Activated CD4-positive, alpha-beta T cell treated with anti-CD3 and anti-CD28 coated beads, Interleukin-10, Interleukin-2, amounts not matched to agents 100 ng/mL and 50 ng/mL, durations not matched to agents 16 hours and 8 hours (primary cell): ENCODE data around the gene CRP.
"Not testable (repeated sequence)": the region's sequence is repeated elsewhere in the genome, so short reads cannot be mapped to it uniquely, and the experiment has no call there.

Experiments
- DNase-seq: peaks from one replicate; pipeline ENCODE4 v3.0.0-alpha.2; 2020

CRP gene, protein sequence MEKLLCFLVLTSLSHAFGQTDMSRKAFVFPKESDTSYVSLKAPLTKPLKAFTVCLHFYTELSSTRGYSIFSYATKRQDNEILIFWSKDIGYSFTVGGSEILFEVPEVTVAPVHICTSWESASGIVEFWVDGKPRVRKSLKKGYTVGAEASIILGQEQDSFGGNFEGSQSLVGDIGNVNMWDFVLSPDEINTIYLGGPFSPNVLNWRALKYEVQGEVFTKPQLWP

DNA sequence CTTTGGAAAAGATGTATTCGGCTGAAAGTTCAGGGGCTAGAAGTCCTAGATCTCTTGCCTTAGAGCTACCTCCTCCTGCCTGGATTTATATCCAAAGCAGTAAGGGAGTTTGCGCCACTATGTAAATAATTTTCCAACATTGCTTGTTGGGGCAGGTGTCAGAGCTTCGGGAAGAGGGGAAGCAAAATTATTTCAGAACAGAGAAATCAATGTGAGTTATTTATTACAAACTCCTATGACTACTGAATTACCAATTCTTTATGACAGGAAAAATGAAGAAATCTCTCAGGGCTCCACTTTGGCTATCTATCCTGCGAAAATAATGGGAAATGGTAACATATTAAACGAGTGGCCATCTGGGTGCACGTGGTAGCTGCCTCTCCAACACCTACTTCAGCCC is at the start of gene CRP:
Gene CRP, minus strand, starts transcription at position 61 of the 400 bp plus-strand sequence. CDS start 104 bp downstream, outside the sequence.
- DNase-seq, result no peak

- DNase-seq, result no peak
Measured at GRCh38 chr1:159763686-159764085, 49.3 kb upstream of the CRP start.

DNA sequence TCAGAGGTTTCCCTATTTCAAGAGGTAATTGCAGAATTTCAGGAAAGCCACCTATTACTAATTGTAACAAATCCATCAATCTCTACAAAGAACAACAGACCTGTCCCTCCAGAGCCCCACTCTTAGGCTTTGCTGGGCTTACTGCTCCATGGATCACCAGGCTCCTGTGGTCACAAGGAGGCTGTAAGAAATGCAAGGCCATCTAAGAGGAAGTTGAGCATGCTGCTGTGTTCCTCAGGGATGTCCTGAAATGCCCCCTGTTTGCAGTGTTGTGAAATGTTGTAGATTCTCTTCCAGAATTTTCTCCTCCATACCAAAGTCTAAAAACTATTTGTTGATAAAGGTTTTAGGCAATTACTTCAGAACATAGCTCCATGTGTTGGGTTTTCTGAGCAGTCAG is 42.0 kb upstream of the CRP start:
- DNase-seq, result no peak

- no peak for DNase-seq
Measured at GRCh38 chr1:159755451-159756007, 41.1 kb upstream of the CRP start.

DNA sequence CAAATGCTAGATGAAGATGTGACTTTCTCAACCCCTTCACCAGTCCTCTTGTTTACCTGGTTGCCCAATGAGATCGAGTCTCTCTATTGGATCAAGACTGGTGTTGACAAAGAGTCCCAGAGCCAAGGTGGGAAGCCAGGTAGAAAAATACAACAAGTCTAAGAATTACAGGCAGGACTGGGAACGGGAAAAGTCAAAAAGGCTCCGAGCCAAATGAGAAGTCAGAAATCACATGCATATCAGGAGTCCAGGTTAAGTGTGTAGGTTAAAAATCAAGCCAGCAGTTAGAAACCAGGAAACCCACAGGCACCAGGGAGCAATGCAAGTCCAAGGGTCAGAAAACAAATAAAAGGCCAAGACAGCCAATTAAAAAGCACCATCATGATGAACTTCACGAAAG is 39.0 kb upstream of the CRP start:
- DNase-seq, result no peak

DNA sequence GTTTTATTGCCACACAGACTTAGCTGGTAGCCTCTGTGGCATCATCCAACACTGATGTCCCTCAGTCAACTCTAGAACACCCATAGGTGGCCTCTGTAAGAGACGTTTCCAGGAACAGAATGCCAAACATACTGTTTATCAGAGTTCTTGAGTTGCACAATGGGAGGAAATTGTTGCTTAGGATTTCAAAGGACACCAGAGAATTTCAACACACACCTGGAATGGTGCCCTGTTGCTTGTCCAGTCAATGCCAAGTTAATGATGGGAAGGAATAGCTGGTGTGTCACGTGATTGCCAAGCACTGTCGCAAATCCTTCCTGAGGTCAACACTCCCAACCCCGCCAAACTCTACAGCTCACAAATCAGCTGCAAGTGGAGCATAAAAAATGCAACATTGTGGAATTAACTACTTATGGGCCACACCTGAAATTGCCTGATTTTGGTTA is 37.8 kb upstream of the CRP start:
- DNase-seq, result no peak

DNA sequence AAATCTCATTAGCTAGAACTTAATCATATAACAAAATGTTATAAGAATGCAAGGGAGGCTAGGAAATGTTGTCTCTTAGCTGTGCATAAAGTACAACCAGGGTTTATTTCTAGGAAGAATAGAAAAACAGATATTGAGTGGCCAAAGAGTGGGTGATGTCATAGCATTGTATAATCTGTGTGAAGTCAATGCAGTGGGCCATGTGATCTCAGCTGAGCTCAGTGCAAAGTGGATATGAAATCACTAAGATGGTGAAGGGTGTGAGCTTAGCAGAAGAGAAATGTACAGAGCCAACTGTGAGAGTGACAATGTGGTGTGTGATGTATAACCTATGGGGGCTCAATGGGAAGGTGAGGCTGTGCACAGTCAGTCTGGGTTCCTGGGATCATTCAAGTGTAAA is 36.6 kb upstream of the CRP start:
- no peak for DNase-seq

DNA sequence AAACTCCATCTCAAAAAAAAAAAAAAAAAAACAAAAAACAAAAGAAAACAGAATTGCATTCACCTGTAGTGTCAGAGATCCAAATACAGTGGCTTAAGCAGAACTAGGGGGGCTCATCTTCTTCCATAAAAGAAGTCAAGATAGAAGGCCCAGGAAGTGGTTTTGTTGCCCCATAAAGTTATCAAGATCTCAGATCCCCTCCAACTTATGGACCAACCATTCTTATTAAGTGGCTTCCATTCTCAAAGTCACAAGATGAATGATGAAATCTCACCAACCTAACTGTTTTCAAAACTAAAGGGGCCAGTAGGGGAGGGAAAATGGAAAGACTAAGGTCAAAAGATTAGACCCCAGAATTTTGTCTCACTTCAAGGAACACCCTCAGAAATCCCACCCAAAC is 36.2 kb upstream of the CRP start:
- no peak for DNase-seq

DNA sequence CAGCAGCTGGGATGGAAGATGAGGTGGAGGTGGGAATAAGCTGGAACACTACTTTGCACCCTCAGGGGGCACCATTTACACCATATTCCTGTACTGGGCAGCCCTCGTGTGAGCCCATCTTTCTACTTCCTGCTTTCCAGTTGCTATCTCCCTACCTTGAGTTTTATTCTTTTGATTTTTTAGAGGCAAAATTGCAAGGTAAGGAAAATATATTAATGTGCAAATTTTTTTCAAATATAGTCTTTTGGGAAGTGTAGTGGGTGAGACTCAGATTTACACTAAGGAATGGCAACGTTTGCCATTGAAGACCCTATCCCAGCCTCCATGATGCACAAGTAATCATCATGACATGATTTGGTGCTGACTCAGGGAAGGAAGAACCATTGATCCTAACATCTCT is 35.2 kb upstream of the CRP start:
- DNase-seq, result no peak

GRCh38 chr1:159748370-159748769 is 34.0 kb upstream of the CRP start:
- DNase-seq, result no peak

- no peak for DNase-seq
Measured at GRCh38 chr1:159746666-159747065, 32.3 kb upstream of the CRP start.

DNA sequence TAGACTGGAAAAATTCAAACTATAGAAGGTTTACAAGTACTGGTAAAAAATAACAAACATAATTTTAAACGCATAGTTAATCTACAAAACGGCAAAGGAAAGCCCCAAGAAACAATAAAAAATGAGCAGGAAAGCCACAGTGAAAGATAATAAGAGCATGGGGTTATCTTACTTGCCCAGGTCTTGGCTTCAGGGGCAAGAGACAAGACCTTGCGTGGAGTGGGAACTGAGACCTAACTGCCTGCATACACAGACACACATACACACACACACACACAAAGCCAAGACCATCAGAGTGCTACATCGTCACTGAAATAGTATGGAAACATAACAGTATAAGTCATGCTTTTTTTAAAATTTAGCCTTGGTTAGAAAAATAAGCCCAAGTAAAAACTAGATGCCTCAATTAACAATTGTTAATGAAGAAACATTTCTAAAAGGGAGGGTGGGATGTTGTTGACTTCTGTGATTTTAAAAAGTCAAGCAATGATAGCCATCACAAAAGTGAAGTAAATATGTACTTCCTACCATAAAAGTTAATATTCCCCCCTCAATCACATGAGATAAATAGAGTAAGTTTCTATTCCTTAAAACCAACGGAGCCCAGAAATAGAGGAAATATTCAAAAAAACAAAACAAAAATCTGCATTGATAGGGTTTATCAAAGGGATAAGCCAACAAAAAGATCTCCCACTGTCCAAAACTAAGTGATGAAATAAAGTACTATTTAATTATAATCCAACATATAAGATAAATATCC is 29.4 kb upstream of the CRP start:
- no peak for DNase-seq

DNA sequence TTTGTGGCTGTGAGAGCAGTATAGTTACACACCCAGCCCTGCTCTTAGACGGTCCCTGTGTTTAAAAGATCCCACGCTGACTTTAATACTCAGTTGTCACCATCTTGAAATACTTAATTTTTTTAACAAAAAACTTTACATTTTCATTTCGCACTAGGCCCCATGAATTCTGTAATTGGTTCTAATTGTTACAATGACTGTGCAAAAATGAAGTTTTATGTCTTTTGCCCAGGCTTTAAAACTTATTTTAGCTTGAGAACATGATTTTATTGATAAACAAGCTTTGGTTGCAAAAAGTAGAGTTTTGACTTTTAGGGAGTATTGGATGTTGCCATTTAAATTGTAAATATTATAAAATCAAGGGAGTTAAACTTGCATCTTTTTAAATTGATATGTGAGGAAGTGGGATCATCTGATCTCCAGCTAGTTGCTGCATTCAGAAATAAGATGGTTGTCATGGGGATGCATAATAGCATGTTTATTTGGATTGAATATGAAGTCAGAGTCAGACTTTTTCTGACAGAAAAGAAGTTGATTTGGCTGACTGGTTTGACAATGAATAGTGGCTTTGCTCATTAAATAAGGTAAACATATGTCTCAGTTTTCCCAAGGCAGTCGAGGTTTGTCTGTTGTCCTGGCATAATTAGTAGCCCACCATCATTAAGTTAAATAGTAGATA is 23.0 kb upstream of the CRP start:
- no peak for DNase-seq

GRCh38 chr1:159723188-159723587 is 8.8 kb upstream of the CRP start:
- DNase-seq, result not testable (repeated sequence)

DNA sequence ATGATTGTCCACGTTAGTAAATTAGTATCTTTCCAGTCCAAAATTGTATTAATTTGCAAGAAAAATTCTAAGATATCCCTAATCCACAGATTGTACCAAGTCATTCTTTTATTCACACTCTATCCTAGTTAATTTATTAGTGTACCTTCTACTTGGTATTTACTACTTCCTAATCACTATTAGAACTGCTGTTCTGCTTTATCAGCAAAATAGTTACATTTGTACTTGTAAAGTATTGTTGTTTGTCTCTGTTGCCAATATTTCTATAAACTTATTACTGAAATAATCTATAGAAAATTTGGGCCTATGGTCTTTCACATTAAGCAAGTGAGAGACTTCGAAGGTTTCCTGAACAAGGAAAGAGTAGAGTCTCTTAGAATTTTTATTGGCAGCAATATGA is 5.6 kb upstream of the CRP start:
- DNase-seq, result no peak

DNA sequence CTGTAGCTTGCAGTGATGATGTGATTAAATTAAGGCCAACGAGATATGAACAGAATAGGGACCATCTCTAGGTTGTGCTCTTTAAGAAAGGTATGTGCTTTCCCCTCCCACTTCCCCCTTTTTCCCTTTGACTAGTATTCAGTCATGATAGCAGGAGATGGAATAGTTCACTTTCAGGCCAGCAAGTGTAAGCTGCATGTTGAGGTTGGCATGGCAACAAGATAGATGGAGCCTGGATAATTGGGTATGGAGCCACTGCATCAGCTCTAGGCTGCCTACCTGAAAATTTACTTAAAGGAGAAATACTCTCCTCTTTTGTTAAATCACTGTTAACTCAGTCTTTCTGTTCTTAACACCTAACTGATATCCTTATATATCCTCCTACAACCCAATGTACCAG is 1.5 kb upstream of the CRP start:
- no peak for DNase-seq

- no peak for DNase-seq
Measured at GRCh38 chr1:159712080-159712479, 2.3 kb downstream of the CRP start.

DNA sequence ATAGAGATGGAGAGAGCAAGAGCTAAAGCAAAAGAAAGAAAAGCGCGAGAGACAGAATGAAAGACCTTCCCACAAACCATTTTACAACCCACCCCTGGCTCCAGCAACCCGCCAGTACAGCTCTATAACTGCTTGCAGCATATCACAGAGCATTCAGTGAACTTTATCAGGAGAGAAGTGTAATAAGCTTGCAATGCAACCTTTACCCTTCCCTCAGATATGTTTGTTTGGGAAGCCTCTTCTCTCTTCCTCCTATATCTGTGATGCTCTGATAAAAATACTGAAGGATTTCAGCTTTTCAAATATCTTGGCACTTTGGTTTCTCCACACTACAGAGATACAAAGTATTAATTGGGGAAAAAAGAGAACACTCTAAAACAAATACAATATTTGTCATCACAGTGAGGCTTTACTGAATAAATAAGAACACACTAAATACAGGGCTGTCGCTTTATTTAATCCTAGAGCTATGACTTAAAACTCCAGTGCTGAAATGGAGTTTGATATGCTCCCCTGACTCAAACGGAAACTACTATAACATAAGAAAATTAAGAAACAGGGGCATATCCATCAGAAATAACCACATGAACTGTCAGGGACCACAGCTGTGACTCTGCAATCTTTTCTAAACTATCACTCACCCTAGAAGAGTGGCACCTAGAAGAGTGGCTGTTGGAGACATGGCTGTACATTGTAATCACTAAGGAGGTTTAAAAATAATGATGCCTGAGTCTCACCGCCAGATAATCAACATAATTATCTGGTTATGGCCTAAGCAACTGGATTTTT is 6.7 kb downstream of the CRP start:
- DNase-seq, result no peak

DNA sequence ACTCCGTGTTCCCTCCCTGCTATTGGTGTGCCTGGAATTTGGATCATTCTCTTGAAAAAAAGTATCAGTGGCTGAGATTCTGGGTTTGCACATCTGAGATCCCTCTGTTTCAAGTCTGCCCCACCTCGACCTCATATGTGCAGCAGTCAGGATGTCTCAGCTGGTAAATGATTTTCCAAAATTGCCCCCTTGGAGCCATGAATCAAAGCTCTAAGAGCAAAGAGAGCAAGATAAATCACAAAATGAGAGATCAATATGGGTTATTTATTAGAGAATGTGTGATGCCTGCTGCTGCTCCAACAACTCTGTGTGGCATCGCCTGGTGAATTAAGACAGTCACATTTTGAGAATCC is 8.5 kb downstream of the CRP start:
- DNase-seq, result no peak

DNA sequence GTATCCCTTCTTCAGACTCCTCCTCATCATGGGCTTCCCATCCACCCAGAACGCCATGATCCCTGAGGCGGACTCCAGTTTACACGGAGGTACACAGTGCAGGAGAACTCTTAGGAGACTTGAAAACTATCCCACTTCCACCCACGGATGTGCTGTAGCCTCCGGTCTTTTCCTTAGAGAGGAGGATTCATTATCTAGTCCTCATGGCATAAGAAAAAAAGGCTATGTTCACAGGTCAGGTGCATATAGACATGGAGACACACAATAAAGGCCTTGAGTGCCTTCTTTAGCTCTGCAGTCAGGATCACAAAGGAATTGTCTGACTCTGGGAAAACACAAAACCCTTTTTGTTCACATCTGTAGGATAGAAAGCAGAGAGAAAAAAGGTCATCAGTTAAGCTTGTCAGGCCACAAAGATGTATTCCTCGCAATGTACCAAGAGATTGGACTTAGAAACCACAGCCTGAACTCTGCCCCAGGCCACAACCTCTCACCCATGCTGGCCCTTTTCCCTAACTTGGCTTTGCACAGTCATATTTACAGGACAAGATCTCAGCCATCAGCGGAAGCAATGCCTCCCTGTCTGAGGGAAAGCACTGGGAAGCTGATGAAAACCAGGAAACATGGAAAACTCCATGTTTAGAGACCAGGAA is 9.0 kb downstream of the CRP start:
- DNase-seq, result no peak

DNA sequence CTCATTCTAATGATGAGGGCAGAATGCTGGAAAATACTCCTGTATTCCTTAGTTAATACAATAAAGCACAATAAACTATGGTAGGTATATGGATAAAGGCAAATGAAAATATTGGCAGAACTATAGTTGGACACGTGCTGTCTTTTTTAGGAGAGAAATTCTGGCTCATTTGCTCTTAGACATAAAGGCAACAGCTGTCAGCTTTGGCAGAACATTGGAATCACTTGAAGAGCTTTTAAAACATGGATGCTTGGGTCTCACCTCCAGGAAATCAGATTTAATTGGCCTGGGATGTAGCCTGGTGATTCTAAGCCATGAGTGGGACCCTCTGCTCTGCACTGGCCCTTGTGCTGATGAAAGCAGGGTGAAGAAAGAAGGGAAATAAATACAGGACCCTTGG is 9.9 kb downstream of the CRP start:
- no peak for DNase-seq

DNA sequence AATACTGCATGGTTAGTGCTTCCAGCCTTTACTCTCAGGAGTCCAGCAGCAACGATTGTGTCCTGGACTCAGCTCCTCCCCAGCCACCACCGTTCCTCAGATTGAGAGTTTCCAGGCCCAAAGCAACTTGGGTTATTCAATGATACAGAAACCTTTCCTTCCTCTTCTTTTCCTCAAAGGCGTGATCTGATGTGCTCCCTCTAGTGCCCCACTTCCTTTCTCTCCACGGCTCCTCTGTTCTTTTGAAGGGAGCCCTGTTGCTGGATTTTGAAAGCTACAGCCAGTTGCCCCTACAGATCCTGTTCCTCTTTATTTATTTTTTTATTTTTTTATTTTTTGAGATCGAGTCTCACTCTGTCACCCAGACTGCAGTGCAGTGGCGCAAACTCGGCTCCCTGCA is 14.1 kb downstream of the CRP start:
- no peak for DNase-seq

DNA sequence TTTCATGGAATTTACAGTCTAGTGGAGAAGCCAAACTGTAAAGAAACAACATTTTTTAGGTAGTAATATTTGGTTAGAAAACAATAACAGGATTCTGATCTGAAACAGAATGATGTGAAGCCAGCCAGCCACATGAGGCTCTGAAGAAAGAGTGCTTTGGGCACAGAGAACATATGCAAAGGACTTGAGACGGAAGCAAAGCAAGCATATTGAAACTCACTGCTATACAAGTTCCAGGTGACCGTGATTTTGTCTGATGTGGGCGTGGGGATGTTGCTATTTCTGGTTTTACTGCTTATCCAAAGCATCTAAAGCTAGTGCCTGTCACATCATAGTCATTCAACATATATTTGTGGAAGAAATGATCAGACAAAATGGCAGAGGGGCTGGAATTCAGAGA is 14.7 kb downstream of the CRP start:
- no peak for DNase-seq
